ENCODE results near the gene ABTB2.

ABTB2 gene

GRCh38 chr11:34105079-34105956 lies 252.5 kb downstream of the ABTB2 start, which contains the start of gene NAT10:
Gene NAT10, plus strand, starts transcription at chr11:34105629. Its CDS starts 2,597 bp downstream, at chr11:34108226.
- DNase-seq (ENCODE audit: low spot score) = peak; percentile 99

GRCh38 chr11:34104680-34105078 lies 253.1 kb downstream of the ABTB2 start:
- no peak for DNase-seq (ENCODE audit: low spot score)
